Ascending aorta (tissue), 2 donors: ENCODE data around the gene CLTA. TPM values are rescaled to one million over a fixed set of nuclear protein-coding genes. Genes with fewer than 3 reads are reported as not detected.

Source experiments
- DNase-seq, 2 donors: peaks; one replicate each; pipeline ENCODE4 v3.0.0-alpha.2; 2019; ENCODE audit warnings: low spot score in 2 of 2
- H3K27ac ChIP-seq, 2 donors: fragments of 200-600 bp; sonication (generic); one replicate each; pipeline ENCODE4 v1.5.1; 2016 to 2017; ENCODE audit warnings: mild to moderate bottlenecking in 1 of 2
- H3K27me3 ChIP-seq: fragments of 200-600 bp; sonication (generic); one replicate; pipeline ENCODE4 v1.5.1; 2017
- H3K36me3 ChIP-seq, 2 donors: fragments of 200-600 bp; sonication (generic); one replicate each; pipeline ENCODE4 v1.5.1; 2016
- H3K4me1 ChIP-seq, 2 donors: fragments of 200-600 bp; sonication (generic); one replicate each; pipeline ENCODE4 v1.5.1; 2016 to 2017; ENCODE audit warnings: mild to moderate bottlenecking in 1 of 2
- H3K4me3 ChIP-seq, 2 donors: fragments of 200-600 bp; sonication (generic); one replicate each; pipeline ENCODE4 v1.5.1; 2016 to 2017; ENCODE audit warnings: mild to moderate bottlenecking in 1 of 2
- H3K9me3 ChIP-seq, 2 donors: fragments of 200-600 bp; sonication (generic); one replicate each; pipeline ENCODE4 v1.5.1; 2016
- CTCF ChIP-seq, 3 experiments: fragments of 200-600 bp in 2 of 3; fragments of 450-650 bp in 1 of 3; sonication (generic) in 2 of 3; IDR thresholded peaks; one replicate each; pipeline ENCODE4 v1.5.1; 2016 to 2019; ENCODE audit warnings: antibody characterized with exemption in 3 of 3, mild to moderate bottlenecking in 1 of 3, moderate library complexity in 1 of 3
- intact Hi-C: fragments of 100-400 bp; cut with DNase I; formaldehyde crosslinking; loops from one replicate; pipeline ENCODE4 v1.15.1; 2023
- total RNA-seq: library from RNA; depleted of rRNA; stranded (reverse); fragments of >200 nt; gene quantifications from one replicate; pipeline ENCODE4 v1.1.0, GENCODE V29; 2016

Gene CLTA
- total RNA-seq, 1 donor from 2014 or later, result 222 TPM

GRCh38 chr9:36208521-36209253 lies 18.0 kb downstream of the CLTA start:
- TF ChIP-seq CTCF (IDR thresholded peaks at IDR 0.05), result no peak
- intact Hi-C loops, result no loop called here
- no peak for DNase-seq
- Histone ChIP-seq H3K9me3 (no peaks in the 10 kb centered on the region), H3K4me3 (no peak overlapping the region), H3K27me3 (no peaks in the 10 kb centered on the region), H3K4me1 (peaks cover 0 to 32% of the 10 kb centered on the region in 2 donors), H3K36me3 (peaks cover 49 to 83% of the 10 kb centered on the region in 2 donors), H3K27ac (peak overlapping the region; percentile 62 to 69)

GRCh38 chr9:36210722-36211121 lies 20.0 kb downstream of the CLTA start:
- intact Hi-C loops, result no loop called here
- H3K36me3 ChIP-seq, result peaks cover 30 to 67% of the 10 kb centered on the region in 2 donors
- H3K9me3 ChIP-seq, result no peaks in the 10 kb centered on the region
- H3K4me1 ChIP-seq, result peaks cover 0 to 44% of the 10 kb centered on the region in 2 donors
- DNase-seq, result no peak
- H3K4me3 ChIP-seq, result no peak overlapping the region
- H3K27me3 ChIP-seq, result no peaks in the 10 kb centered on the region
- no peak for TF ChIP-seq CTCF (IDR thresholded peaks at IDR 0.05)
- peak overlapping the region; percentile 5 to 41 for H3K27ac ChIP-seq

- TF ChIP-seq CTCF (IDR thresholded peaks at IDR 0.05), result no peak
- H3K36me3 ChIP-seq, result peaks cover 29 to 67% of the 10 kb centered on the region in 2 donors
- H3K27ac ChIP-seq, result no peak overlapping the region
- DNase-seq, result no peak
- intact Hi-C loops, result no loop called here
- H3K9me3 ChIP-seq, result no peaks in the 10 kb centered on the region
- H3K27me3 ChIP-seq, result no peaks in the 10 kb centered on the region
- H3K4me3 ChIP-seq, result no peak overlapping the region
- peaks cover 0 to 44% of the 10 kb centered on the region in 2 donors for H3K4me1 ChIP-seq
These were observed 20.8 kb downstream of the CLTA start for GRCh38 chr9:36211510-36211909.

- Histone ChIP-seq H3K27ac (peak overlapping the region in 1 of 2 donors; percentile 47), H3K36me3 (peaks cover 34 to 70% of the 10 kb centered on the region in 2 donors), H3K4me3 (no peak overlapping the region), H3K27me3 (no peaks in the 10 kb centered on the region), H3K4me1 (peaks cover 0 to 28% of the 10 kb centered on the region in 2 donors), H3K9me3 (no peaks in the 10 kb centered on the region)
- intact Hi-C loops, result no loop called here
- no peak for DNase-seq
- TF ChIP-seq CTCF (IDR thresholded peaks at IDR 0.05), result no peak
These were observed 22.7 kb downstream of the CLTA start for GRCh38 chr9:36213387-36213786.

- DNase-seq, result no peak
- Histone ChIP-seq H3K4me1 (peaks cover 0 to 22% of the 10 kb centered on the region in 2 donors), H3K36me3 (peaks cover 40 to 70% of the 10 kb centered on the region in 2 donors), H3K27ac (peak overlapping the region; percentile 21 to 47), H3K9me3 (no peaks in the 10 kb centered on the region), H3K27me3 (no peaks in the 10 kb centered on the region), H3K4me3 (no peak overlapping the region)
- intact Hi-C loops, result no loop called here
- TF ChIP-seq CTCF (IDR thresholded peaks at IDR 0.05), result no peak
These were observed 23.3 kb downstream of the CLTA start for GRCh38 chr9:36213989-36214388.
